Gastroesophageal sphincter (tissue), 2 donors: Measurements from ENCODE around the gene SLC2A1.

Experiments
- POLR2A ChIP-seq, 2 donors: fragments of 450-650 bp; IDR thresholded peaks; one replicate each; pipeline ENCODE4 v1.6.1; 2017; ENCODE audit warnings: antibody characterized with exemption in 2 of 2, mild to moderate bottlenecking in 2 of 2, moderate library complexity in 1 of 2
- POLR2AphosphoS5 ChIP-seq: sonication (generic); formaldehyde crosslinking; IDR thresholded peaks from one replicate; pipeline ENCODE4 v1.6.1; 2017; ENCODE audit warnings: antibody characterized with exemption

- peak; percentile 97 for TF ChIP-seq POLR2AphosphoS5
- TF ChIP-seq POLR2A (IDR thresholded peaks at IDR 0.05), result peak; percentile 84 to 91
Measured at GRCh38 chr1:42958488-42959319, at the start of gene SLC2A1.
